HG03175 (cell line): ENCODE data around the gene NUP50.

Experiments used
- ATAC-seq: cut with Tn5 transposase; IDR thresholded peaks from one replicate; pipeline ENCODE4 v1.9.1; 2021; ENCODE audit warnings: mild to moderate bottlenecking, moderate library complexity; ENCODE audit not compliant: unreplicated experiment

NUP50 gene

GRCh38 chr22:45163451-45164269 is at the start of gene NUP50:
NUP50 (plus strand) TSS chr22:45163925; CDS start chr22:45168178, 4,253 bp downstream.
- peak; percentile 87 for ATAC-seq

GRCh38 chr22:45120440-45120839 is 43.3 kb upstream of the NUP50 start:
- no peak for ATAC-seq

GRCh38 chr22:45120931-45121330 is 42.8 kb upstream of the NUP50 start:
- no peak for ATAC-seq

GRCh38 chr22:45124176-45124847 is 39.4 kb upstream of the NUP50 start:
- no peak for ATAC-seq

- ATAC-seq = no peak
These were observed 38.5 kb upstream of the NUP50 start for GRCh38 chr22:45125188-45125587.

- no peak for ATAC-seq
These were observed 35.9 kb upstream of the NUP50 start for GRCh38 chr22:45127866-45128265.

- ATAC-seq = no peak
These were observed 33.8 kb upstream of the NUP50 start for GRCh38 chr22:45129703-45130524.

GRCh38 chr22:45130891-45131290 is 32.8 kb upstream of the NUP50 start:
- no peak for ATAC-seq

GRCh38 chr22:45131749-45132148 is 32.0 kb upstream of the NUP50 start:
- no peak for ATAC-seq

GRCh38 chr22:45134313-45134712 is 29.4 kb upstream of the NUP50 start:
- no peak for ATAC-seq

GRCh38 chr22:45136594-45136993 is 27.1 kb upstream of the NUP50 start:
- no peak for ATAC-seq

GRCh38 chr22:45139693-45140092 is 24.0 kb upstream of the NUP50 start:
- ATAC-seq = no peak

- no peak for ATAC-seq
These were observed 21.3 kb upstream of the NUP50 start for GRCh38 chr22:45142376-45142775.

GRCh38 chr22:45144916-45145315 is 18.8 kb upstream of the NUP50 start:
- no peak for ATAC-seq

- ATAC-seq = no peak
These were observed 14.1 kb upstream of the NUP50 start for GRCh38 chr22:45149671-45150070.

GRCh38 chr22:45150139-45150538 is 13.6 kb upstream of the NUP50 start:
- ATAC-seq = no peak

GRCh38 chr22:45151503-45151902 is 12.2 kb upstream of the NUP50 start:
- no peak for ATAC-seq

- no peak for ATAC-seq
These were observed 9.3 kb upstream of the NUP50 start for GRCh38 chr22:45154383-45154782.

GRCh38 chr22:45155050-45155840 is 8.5 kb upstream of the NUP50 start:
- ATAC-seq = no peak

GRCh38 chr22:45157907-45158306 is 5.8 kb upstream of the NUP50 start:
- no peak for ATAC-seq
